Sigmoid colon (tissue), 4 donors: ENCODE results near the gene SKAP1.

Experiments used
- EP300 ChIP-seq, 4 donors: sonication (generic); formaldehyde crosslinking; IDR thresholded peaks; one replicate each; pipeline ENCODE4 v1.6.1; 2017; ENCODE audit warnings: antibody characterized with exemption in 4 of 4
- POLR2A ChIP-seq, 2 donors: fragments of 450-650 bp; IDR thresholded peaks; one replicate each; pipeline ENCODE4 v1.6.1; 2016; ENCODE audit warnings: antibody characterized with exemption in 2 of 2, mild to moderate bottlenecking in 2 of 2, moderate library complexity in 2 of 2
- TF ChIP-seq, protein P1 (sequence below), 4 experiments: fragments of 450-650 bp in 3 of 4; fragments of 200-600 bp in 1 of 4; IDR thresholded peaks; one replicate each; pipeline ENCODE4 v1.5.1; 2016 to 2019; ENCODE audit warnings: antibody characterized with exemption in 4 of 4, mild to moderate bottlenecking in 3 of 4, moderate library complexity in 2 of 4

DNA sequence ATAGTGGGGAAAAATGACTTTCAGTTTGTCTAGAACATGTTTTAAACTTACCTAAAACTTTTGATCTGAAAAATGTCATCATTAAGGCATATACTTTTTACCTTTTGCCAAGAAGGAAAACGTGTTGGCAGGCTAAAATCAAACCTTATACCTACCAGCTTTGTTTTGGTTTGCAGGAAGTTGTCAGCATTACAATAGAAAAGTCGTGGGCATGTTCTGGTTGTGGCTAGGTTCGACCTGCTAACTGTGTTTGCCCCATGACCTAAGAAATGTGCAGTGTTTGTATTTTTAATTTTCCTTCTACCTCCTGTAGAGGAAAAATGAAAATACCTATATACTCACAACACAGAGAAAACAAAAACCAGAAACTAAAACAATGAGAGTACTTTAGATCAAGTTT, 13.0 kb downstream of the SKAP1 start:
- TF ChIP-seq, protein P1, sequence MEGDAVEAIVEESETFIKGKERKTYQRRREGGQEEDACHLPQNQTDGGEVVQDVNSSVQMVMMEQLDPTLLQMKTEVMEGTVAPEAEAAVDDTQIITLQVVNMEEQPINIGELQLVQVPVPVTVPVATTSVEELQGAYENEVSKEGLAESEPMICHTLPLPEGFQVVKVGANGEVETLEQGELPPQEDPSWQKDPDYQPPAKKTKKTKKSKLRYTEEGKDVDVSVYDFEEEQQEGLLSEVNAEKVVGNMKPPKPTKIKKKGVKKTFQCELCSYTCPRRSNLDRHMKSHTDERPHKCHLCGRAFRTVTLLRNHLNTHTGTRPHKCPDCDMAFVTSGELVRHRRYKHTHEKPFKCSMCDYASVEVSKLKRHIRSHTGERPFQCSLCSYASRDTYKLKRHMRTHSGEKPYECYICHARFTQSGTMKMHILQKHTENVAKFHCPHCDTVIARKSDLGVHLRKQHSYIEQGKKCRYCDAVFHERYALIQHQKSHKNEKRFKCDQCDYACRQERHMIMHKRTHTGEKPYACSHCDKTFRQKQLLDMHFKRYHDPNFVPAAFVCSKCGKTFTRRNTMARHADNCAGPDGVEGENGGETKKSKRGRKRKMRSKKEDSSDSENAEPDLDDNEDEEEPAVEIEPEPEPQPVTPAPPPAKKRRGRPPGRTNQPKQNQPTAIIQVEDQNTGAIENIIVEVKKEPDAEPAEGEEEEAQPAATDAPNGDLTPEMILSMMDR (IDR thresholded peaks at IDR 0.05) = no peak
- no peak for TF ChIP-seq EP300 (IDR thresholded peaks at IDR 0.05)
- TF ChIP-seq POLR2A (IDR thresholded peaks at IDR 0.05) = no peak
